Measurements from ENCODE around the gene UPP1. TPM values are rescaled to one million over a fixed set of nuclear protein-coding genes. Genes with fewer than 3 reads are reported as not detected.
A peak's percentile ranks its signal among the peaks of the same experiment; 100 is the strongest.

Gene UPP1
- total and polyA plus RNA-seq, 2 of the 13 experiments (the other 11 are each of a cell fraction or from before 2014, with no cell fraction given), result 5.7 to 9.8 TPM

DNA sequence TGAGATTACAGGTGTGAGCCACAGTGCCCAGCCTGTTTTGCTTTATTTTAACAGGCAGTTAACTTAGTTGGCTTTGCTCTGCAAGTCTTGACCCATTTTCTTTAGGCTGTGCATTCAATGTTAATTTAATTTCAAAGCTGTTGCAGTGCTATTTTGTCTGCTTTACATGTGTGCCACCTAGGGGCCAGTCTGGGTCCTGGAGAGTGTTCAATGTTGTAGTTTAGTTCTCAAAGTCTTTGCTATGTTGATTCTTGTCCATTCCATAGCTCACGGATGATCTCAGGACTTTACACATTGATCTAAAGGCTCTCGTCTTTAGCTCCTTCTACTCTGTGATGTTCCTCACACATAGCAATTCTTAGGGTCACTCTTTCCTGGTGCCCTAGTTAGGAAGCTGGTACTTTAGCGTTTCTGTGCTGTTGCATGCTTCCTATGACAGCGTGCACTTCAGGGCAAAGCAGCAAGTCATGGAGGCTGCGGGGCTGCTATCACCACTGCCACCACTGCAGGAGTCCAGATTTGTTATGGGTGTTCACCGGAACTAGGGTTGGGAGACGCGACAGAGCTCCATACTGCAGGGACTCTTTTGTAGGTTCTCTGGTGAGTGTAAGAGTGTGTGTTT is 65.8 kb downstream of the UPP1 start (continued):
- TF ChIP-seq MAZ (IDR thresholded peaks at IDR 0.05; ENCODE audit: borderline replicate concordance, low read depth, low read length) (no peak), MAZ (CRISPR knock-in tag; IDR thresholded peaks at IDR 0.05; ENCODE audit: low read depth) (no peak), SP2 (CRISPR knock-in tag; IDR thresholded peaks at IDR 0.05) (no peak), XRCC5 (optimal IDR thresholded peaks at IDR 0.05; ENCODE audit: low read length) (peak; percentile 30), ZBTB7B (CRISPR knock-in tag; IDR thresholded peaks at IDR 0.05) (no peak), HCFC1 (IDR thresholded peaks at IDR 0.05; ENCODE audit: low read depth, low read length) (no peak), ZNF709 (CRISPR knock-in tag; IDR thresholded peaks at IDR 0.05) (no peak), SNAI1 (CRISPR knock-in tag; IDR thresholded peaks at IDR 0.05; ENCODE audit: borderline replicate concordance) (no peak), SOX6 (IDR thresholded peaks at IDR 0.05) (no peak), SOX6 (CRISPR knock-in tag; IDR thresholded peaks at IDR 0.05) (peak; percentile 65; the same call in 1 of the 2 replicates), SSRP1 (CRISPR knock-in tag; IDR thresholded peaks at IDR 0.05) (no peak), PHF5A (CRISPR knock-in tag; IDR thresholded peaks at IDR 0.05; ENCODE audit: low read depth, unreplicated experiment) (no peak), SATB2 (CRISPR knock-in tag; IDR thresholded peaks at IDR 0.05) (no peak), MTF1 (CRISPR knock-in tag; IDR thresholded peaks at IDR 0.05) (no peak), CHD4 (IDR thresholded peaks at IDR 0.05; ENCODE audit: borderline replicate concordance, low read length) (no peak)
- TF ChIP-seq, protein P1, sequence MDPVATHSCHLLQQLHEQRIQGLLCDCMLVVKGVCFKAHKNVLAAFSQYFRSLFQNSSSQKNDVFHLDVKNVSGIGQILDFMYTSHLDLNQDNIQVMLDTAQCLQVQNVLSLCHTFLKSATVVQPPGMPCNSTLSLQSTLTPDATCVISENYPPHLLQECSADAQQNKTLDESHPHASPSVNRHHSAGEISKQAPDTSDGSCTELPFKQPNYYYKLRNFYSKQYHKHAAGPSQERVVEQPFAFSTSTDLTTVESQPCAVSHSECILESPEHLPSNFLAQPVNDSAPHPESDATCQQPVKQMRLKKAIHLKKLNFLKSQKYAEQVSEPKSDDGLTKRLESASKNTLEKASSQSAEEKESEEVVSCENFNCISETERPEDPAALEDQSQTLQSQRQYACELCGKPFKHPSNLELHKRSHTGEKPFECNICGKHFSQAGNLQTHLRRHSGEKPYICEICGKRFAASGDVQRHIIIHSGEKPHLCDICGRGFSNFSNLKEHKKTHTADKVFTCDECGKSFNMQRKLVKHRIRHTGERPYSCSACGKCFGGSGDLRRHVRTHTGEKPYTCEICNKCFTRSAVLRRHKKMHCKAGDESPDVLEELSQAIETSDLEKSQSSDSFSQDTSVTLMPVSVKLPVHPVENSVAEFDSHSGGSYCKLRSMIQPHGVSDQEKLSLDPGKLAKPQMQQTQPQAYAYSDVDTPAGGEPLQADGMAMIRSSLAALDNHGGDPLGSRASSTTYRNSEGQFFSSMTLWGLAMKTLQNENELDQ (CRISPR knock-in tag; IDR thresholded peaks at IDR 0.05; ENCODE audit: borderline replicate concordance), result no peak
- TF ChIP-seq, protein P2, sequence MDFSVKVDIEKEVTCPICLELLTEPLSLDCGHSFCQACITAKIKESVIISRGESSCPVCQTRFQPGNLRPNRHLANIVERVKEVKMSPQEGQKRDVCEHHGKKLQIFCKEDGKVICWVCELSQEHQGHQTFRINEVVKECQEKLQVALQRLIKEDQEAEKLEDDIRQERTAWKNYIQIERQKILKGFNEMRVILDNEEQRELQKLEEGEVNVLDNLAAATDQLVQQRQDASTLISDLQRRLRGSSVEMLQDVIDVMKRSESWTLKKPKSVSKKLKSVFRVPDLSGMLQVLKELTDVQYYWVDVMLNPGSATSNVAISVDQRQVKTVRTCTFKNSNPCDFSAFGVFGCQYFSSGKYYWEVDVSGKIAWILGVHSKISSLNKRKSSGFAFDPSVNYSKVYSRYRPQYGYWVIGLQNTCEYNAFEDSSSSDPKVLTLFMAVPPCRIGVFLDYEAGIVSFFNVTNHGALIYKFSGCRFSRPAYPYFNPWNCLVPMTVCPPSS (IDR thresholded peaks at IDR 0.05), result no peak
- TF ChIP-seq, protein P3, sequence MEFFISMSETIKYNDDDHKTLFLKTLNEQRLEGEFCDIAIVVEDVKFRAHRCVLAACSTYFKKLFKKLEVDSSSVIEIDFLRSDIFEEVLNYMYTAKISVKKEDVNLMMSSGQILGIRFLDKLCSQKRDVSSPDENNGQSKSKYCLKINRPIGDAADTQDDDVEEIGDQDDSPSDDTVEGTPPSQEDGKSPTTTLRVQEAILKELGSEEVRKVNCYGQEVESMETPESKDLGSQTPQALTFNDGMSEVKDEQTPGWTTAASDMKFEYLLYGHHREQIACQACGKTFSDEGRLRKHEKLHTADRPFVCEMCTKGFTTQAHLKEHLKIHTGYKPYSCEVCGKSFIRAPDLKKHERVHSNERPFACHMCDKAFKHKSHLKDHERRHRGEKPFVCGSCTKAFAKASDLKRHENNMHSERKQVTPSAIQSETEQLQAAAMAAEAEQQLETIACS (CRISPR knock-in tag; IDR thresholded peaks at IDR 0.05), result no peak
- TF ChIP-seq, protein P4, sequence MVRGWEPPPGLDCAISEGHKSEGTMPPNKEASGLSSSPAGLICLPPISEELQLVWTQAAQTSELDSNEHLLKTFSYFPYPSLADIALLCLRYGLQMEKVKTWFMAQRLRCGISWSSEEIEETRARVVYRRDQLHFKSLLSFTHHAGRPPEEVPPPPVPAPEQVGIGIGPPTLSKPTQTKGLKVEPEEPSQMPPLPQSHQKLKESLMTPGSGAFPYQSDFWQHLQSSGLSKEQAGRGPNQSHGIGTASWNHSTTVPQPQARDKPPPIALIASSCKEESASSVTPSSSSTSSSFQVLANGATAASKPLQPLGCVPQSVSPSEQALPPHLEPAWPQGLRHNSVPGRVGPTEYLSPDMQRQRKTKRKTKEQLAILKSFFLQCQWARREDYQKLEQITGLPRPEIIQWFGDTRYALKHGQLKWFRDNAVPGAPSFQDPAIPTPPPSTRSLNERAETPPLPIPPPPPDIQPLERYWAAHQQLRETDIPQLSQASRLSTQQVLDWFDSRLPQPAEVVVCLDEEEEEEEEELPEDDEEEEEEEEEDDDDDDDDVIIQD (CRISPR knock-in tag; IDR thresholded peaks at IDR 0.05; ENCODE audit: low read depth), result no peak
- TF ChIP-seq, protein P5, sequence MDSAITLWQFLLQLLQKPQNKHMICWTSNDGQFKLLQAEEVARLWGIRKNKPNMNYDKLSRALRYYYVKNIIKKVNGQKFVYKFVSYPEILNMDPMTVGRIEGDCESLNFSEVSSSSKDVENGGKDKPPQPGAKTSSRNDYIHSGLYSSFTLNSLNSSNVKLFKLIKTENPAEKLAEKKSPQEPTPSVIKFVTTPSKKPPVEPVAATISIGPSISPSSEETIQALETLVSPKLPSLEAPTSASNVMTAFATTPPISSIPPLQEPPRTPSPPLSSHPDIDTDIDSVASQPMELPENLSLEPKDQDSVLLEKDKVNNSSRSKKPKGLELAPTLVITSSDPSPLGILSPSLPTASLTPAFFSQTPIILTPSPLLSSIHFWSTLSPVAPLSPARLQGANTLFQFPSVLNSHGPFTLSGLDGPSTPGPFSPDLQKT (CRISPR knock-in tag; IDR thresholded peaks at IDR 0.05; ENCODE audit: borderline replicate concordance), result no peak
- TF ChIP-seq, protein P6, sequence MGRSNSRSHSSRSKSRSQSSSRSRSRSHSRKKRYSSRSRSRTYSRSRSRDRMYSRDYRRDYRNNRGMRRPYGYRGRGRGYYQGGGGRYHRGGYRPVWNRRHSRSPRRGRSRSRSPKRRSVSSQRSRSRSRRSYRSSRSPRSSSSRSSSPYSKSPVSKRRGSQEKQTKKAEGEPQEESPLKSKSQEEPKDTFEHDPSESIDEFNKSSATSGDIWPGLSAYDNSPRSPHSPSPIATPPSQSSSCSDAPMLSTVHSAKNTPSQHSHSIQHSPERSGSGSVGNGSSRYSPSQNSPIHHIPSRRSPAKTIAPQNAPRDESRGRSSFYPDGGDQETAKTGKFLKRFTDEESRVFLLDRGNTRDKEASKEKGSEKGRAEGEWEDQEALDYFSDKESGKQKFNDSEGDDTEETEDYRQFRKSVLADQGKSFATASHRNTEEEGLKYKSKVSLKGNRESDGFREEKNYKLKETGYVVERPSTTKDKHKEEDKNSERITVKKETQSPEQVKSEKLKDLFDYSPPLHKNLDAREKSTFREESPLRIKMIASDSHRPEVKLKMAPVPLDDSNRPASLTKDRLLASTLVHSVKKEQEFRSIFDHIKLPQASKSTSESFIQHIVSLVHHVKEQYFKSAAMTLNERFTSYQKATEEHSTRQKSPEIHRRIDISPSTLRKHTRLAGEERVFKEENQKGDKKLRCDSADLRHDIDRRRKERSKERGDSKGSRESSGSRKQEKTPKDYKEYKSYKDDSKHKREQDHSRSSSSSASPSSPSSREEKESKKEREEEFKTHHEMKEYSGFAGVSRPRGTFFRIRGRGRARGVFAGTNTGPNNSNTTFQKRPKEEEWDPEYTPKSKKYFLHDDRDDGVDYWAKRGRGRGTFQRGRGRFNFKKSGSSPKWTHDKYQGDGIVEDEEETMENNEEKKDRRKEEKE (IDR thresholded peaks at IDR 0.05), result no peak

Data from HepG2 (cell line).